HTERT RPE-1 (cell line): ENCODE measurements around the gene TMX4.

Source experiments
- in situ Hi-C: fragments of 300-500 bp; cut with MboI; formaldehyde crosslinking; loops from 4 replicates; pipeline ENCODE4 v1.14.3; 2020; ENCODE audit warnings: low sequenced_read_pairs

The TMX4 gene

GRCh38 chr20:8019998-8020247 is 362 bp upstream of the TMX4 start:
- in situ Hi-C loops, result no loop called here

GRCh38 chr20:8018958-8019245 is 659 bp downstream of the TMX4 start:
- in situ Hi-C loops, result no loop called here

- in situ Hi-C loops, result no loop called here
Measured at GRCh38 chr20:8012724-8013123, 6.8 kb downstream of the TMX4 start.

GRCh38 chr20:8008733-8009132 is 10.8 kb downstream of the TMX4 start:
- in situ Hi-C loops, result no loop called here

- in situ Hi-C loops, result no loop called here
Measured at GRCh38 chr20:8007490-8007889, 12.1 kb downstream of the TMX4 start.

- in situ Hi-C loops, result no loop called here
Measured at GRCh38 chr20:8005575-8006366, 13.8 kb downstream of the TMX4 start.

GRCh38 chr20:8005033-8005432 is 14.5 kb downstream of the TMX4 start:
- in situ Hi-C loops, result no loop called here

GRCh38 chr20:8002056-8002455 is 17.5 kb downstream of the TMX4 start:
- in situ Hi-C loops, result no loop called here

- in situ Hi-C loops, result no loop called here
Measured at GRCh38 chr20:8000796-8001195, 18.8 kb downstream of the TMX4 start.

GRCh38 chr20:7996898-7997297 is 22.7 kb downstream of the TMX4 start:
- in situ Hi-C loops, result no loop called here

GRCh38 chr20:7994809-7995208 is 24.8 kb downstream of the TMX4 start:
- in situ Hi-C loops, result no loop called here

GRCh38 chr20:7993703-7994102 is 25.9 kb downstream of the TMX4 start:
- in situ Hi-C loops, result no loop called here

- in situ Hi-C loops, result no loop called here
Measured at GRCh38 chr20:7993238-7993637, 26.3 kb downstream of the TMX4 start.

- in situ Hi-C loops, result no loop called here
Measured at GRCh38 chr20:7990385-7990784, 29.2 kb downstream of the TMX4 start.

- in situ Hi-C loops, result no loop called here
Measured at GRCh38 chr20:7989379-7989778, 30.2 kb downstream of the TMX4 start.

- in situ Hi-C loops, result no loop called here
Measured at GRCh38 chr20:7985916-7986315, 33.6 kb downstream of the TMX4 start.

GRCh38 chr20:7984192-7984591 is 35.4 kb downstream of the TMX4 start:
- in situ Hi-C loops, result no loop called here

GRCh38 chr20:7981374-7981773 is 38.2 kb downstream of the TMX4 start:
- in situ Hi-C loops, result no loop called here

GRCh38 chr20:7980332-7981046 is 39.1 kb downstream of the TMX4 start:
- in situ Hi-C loops, result no loop called here

GRCh38 chr20:7977709-7978108 is 41.9 kb downstream of the TMX4 start:
- in situ Hi-C loops, result no loop called here

GRCh38 chr20:7975851-7976414 is 43.6 kb downstream of the TMX4 start:
- in situ Hi-C loops, result no loop called here

GRCh38 chr20:7974785-7975435 is 44.7 kb downstream of the TMX4 start:
- in situ Hi-C loops, result no loop called here
